ENCODE data around the gene EIF4ENIF1.
A peak's percentile ranks its signal among the peaks of the same experiment; 100 is the strongest.
"Not testable (repeated sequence)": the region's sequence is repeated elsewhere in the genome, so short reads cannot be mapped to it uniquely, and the experiment has no call there.

EIF4ENIF1 gene

DNA sequence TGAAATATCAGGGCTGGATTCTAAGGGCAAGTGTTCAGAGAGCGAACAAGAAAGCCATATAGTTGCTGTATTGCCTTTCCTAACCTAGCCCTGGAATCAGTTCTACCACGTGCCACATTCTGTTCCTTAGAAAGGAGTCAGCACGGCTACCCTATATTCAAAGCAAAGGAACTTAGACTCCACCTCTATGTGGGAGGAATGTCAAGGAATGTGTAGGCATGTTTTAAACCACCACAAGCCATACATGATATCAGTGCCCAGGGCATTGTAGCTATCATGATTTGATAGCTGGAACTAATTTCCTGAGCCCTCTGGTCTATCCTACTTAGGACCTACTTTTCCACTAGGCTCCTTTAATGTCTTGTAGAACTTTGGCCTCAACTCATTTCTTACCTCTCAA is 2.5 kb upstream of the EIF4ENIF1 start:
- no peak for DNase-seq

DNA sequence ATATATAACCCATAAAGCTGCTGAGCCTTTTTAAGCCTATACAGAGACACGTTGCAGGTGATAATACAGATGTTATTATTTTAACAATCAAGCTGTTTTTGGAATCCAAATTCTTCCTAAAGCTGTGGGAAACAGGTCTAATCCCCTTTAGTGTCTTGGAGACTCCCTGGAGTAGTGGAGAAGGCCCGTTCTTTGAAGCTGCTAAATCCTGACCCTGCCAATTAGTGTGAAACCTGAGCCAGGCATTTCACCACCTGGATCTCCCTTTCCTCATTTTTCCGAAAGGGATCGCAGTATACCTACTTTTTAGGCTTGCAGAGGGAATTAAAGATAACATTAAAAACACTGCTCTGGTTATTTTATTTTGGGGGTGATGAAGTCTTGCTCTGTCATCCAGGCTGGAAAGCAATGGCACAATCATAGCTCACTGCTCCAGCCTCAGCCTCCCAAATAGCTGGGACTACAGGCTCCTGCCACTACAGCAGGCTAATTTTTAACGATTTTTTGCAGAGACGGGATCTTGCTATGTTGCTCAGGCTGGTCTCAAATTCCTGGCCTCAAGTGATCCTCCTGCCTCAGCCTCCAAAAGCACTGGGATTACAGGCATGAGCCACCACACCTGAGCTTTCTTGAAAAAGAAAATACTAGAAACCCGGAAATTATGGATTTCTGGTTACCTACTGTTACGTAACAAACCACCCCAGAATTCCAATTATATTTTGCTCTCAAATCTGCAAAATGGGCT is 1.7 kb upstream of the EIF4ENIF1 start:
- DNase-seq, result no peak

DNA sequence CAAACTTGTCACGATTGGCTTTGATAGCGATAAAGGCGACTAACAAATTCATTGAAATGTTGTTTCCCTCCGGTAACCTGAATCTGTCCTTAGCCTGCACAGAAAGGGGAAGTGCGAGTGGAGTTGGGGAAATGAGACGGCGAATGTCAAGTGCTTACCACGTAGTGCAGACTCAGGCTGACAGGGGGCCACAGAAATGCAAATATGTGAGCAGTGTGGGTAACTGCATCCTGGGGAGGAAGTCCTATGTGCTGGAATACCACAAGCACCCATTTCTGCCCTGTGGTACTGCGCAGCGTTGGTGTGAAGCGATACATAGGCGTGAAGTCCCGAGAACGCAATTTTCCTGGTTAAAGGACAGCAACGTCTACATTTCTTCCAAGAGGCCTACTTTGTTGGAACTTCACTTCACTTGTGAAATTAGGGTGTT is 869 bp upstream of the EIF4ENIF1 start:
- peak in 52 of 58 donors; percentile 10 to 67 (median 36) for DNase-seq

DNA sequence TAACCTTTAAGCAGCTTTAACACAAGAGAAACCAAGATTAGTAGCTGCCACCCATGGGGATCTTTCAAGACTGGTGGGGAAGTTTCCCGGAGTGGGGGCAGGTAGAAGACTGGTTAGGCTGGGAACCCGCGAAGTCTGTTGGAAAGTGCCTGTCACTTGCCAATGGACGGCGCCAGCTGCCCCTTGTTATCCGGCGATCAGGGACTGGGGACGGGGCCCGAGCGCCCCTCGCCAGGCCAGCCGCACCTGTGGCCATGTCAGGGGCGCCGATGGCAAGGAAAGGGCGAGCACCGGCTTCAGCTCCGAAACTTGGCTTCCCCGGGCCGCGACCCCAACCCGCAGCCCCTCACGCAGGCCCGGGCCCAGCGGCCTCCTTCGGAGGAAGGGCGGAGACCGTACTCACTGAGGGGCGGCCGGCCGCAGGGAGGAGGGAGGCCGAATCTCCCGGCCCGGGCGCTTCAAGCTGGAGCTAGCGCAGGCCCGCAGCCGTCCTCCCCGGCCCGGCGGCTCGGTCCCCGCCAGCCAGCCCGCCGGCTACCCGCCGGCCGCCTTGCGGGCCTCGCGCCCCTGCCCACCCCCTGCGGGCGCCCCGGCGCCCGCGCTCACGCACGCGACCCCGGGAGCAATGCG is 539 bp downstream of the EIF4ENIF1 start:
- peak in 25 of 58 donors; percentile 4 to 53 (median 33) for DNase-seq

DNA sequence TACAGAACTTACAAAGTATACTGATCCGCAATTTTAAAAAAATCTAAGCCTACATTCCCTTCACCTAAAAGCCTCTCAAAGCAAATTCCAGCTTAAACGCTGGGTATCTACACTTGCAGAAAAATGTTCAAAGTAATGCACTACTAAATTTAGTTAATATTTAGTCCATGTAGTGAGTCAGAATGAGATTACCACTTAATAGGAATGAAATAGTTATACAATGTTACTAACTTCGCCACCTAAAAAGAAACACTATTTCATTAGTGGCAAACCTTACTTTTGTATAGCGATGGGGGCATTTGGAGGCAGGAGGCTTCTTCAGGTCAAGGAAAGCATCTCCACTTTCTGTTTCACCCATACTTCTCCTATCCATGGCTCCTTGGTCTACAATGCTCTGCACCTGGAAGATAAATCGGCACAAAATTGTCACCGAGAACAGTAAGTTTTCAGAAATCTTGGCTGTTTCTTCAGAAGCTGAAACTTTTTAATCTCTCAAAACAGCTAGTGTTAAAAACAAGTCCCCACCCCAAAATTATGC is 1.2 kb downstream of the EIF4ENIF1 start:
- no peak for DNase-seq

DNA sequence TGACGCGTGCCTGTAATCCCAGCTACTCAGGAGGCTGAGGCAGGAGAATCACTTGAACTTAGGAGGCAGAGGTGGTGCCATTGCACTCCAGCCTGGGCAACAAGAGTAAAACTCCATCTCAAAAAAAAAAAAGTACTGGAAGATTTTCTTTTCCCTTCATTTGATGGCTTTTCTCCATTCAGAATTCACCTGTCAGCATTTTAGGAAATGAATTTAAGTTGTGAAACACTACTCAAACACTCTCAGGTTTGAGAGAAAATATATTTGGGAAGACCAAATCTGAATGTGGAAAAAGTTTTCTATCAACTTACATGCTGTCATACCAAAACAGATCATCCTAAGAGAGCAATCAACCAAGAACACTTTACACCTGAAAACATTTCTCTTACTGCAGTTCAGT is 2.7 kb downstream of the EIF4ENIF1 start:
- DNase-seq, result no peak

DNA sequence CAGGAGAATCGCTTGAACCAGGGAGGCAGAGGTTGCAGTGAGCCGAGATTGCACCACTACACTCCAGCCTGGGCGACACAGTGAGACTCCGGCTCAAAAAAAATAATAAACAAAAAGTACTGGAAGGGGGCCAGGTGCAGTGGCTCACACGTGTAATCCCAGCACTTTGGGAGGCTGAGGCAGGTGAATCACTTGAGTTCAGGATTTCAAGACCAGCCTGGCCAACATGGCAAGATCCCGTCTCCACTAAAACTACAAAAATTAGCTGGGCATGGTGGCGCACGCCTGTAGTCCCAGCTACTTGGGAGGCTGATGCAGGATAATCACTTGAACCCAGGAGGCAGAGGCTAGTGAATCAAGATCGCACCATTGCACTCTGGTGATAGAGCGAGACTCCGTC is 3.3 kb downstream of the EIF4ENIF1 start:
- DNase-seq, result not testable (repeated sequence)

DNA sequence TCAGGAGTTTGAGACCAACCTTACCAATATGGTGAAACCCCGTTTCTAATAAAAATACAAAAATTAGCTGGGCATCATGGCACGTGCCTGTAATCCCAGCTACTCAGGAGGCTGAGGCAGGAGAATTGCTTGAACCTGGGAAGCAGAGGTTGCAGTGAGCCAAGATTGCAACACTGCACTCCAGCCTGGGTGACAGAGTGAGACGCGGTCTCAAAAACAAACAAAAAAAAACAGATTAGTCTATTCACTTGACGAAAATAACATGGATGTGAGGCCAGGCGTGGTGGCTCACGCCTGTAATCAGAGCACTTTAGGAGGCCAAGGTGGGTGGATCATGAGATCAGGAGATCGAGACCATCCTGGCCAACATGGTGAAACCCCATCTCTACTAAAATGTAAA is 7.2 kb downstream of the EIF4ENIF1 start:
- DNase-seq, result not testable (repeated sequence)

DNA sequence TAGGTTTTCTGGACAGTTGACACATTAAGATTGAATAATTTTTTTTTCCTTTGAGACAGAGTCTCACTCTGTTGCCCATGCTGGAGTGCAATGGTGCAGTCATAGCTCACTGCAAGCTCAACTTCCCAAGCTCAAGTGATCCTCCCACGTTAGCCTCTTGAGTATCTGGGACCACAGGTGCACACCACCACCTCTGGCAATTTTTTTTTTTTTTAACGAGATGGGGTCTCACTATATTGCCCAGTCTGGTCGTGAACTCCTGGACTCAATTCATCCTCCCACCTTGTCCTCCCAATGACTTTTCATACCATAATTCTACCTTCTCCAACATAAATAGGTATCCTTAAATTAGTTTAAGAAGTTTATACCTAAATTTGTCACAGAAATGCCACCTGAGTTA is 8.5 kb downstream of the EIF4ENIF1 start:
- DNase-seq, result no peak

DNA sequence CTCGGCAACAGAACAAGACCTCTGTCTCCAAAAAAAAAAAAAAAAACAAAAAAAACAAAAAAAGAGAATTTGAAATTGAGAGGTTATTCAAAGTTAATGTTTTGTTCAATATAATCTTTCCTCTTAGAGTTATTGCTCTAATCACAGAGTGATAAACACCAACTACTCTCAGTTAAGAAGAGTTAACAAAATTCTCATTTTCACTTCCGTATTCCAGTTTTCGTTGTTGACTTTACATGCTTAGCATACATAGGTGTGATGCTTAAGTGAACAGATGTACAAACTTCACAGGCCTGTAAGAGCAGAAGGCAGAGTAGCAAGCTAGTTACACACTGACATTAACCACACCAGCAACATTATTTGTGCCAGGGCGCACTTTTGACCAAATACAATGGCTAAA is 12.3 kb downstream of the EIF4ENIF1 start:
- DNase-seq, result no peak

DNA sequence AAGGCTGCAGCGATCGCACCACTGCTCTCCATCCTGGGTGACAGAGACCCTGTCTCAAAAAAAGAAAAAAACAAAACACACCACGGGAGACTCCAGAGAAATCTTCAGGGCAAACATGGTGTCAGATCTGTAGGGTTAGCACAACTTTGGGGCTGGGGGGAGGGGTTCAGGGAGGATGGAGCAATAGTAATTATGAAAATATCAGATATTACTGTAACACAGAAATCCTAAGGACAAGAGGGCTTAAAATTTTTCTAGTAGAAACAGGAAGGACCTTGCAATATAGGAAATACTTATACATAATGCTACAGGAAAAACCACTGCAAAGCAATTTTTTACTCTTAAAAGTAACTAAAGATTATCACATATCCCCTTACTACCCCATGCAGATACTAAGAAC is 13.8 kb downstream of the EIF4ENIF1 start:
- DNase-seq, result no peak

DNA sequence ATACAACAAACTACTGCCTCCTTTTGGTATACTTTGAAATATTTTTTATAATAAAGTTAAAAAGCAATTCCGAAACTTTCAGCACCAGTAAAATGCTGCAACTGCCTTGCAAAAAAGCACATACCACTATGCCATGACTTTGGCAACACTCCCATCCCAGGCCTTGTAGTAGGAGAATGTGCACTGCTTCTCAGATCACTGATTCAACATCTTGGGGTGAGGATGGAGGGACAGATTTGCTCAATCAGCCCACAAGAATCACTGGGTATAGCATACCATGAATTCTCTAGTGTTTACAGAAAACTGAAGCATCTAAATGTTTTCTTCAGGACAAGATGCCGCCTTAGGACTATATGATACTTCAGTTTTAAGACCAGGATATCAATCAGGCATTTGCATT is 14.9 kb downstream of the EIF4ENIF1 start:
- no peak for DNase-seq

DNA sequence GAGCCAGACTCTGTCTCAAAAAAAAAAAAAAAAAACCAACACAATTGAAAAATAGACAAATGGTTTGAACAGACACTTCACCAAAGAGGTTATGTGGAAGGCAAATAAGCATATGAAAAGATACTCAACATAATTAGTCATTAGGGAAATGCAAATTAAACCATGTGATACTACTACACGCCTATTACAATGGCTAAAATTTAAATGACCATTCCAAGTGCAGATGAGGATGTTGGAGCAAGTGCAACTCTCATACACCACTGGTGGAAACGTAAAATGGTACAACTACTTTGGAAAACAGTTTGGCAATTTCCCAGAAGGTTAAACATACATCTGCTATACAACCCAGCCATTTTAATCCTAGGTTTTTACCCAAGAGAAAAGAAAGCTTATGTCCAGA is 24.3 kb downstream of the EIF4ENIF1 start:
- DNase-seq, result no peak

DNA sequence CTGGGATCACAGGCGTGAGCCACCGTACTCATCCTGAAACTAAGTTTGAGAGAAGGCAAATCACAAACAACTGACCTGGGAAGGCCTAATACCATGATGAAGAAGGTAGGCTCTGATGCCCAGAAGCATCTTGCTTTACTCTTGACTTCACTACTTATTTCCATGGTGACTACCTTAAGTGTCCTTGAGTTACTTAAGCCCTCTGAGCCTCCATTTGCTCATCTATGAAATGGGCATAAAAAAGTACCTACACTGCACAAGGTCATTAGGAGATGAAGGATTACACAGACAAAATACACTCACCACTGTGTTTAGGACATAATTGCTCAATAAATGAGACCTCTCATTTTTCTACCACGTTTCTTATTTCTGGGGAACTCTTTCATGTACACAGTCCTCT is 27.9 kb downstream of the EIF4ENIF1 start:
- DNase-seq, result no peak

DNA sequence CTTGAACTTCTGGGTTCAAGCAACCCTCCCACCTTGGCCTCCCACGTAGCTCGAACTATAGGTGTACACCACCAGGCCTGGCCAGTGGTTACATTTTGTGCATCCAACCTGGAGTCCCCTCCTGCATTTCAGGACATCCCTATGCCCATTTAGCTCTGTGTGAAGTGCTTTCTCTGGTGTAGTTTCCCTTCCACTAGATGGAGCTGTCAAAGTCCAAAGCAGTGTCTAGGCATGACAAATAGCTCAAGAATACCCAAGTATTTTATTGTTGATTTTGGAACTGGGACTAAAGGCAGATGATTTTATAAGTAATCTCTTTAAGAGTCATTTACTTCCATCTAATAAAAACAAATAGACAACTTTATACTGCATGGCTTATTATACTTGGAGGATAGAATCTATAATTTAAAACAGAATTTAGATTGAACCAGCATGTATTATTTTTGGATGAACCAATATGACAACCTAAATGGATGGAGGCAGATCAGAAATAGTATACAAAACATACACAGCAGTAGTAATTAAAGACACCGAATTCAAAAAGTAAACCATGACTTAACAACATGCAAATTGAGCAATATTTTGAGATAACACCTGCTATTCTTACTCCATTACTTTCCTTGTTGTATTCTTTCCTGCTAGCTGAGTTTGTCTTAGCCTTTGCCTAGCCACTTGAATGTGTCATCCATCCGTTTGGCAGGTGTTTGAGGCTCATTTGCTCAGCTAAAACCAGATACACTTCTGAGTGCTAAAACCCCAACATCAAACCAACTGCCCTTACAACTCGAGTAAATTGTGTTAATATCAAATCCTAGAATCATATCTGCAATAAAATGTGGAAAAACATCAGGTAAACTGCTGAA is 37.7 kb downstream of the EIF4ENIF1 start:
- peak in 1 of 58 donors; percentile 16 for DNase-seq

DNA sequence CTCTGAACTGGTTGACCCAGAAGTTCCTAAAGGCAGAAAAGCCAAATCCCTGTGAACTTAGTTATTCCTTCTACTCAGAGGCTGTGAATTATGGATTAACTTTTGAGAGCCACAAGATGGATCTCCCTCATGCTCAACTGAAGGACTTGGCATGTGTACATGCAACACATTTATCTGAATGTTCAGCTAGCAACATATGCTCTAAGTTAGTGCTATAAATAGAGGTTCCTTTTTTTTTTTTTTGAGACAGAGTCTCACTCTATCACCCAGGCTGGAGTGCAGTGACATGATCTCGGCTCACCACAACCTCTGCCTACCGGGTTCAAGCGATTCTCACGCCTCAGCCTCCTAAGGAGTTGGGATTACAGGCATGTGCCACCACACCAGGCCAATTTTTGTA is 40.1 kb downstream of the EIF4ENIF1 start:
- DNase-seq, result no peak

DNA sequence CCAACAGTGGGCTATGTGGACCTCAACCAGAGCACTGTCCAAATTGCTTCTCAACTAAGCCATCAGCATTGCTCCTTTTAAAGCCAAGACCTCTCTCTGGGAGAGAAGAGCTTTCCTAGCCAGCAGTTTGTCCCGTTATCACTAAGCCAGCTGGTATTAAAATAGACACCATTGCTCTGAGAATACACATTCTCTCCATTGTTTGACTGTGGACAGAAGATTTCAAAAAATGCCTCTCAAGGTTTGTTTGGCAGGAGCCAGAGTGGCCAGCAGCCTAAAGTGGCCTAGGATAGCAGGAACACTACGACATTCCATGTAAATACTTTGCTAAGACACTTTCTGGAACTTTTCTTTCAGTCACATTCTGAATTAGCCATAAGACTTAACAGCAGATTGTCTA is 41.3 kb downstream of the EIF4ENIF1 start:
- no peak for DNase-seq

DNA sequence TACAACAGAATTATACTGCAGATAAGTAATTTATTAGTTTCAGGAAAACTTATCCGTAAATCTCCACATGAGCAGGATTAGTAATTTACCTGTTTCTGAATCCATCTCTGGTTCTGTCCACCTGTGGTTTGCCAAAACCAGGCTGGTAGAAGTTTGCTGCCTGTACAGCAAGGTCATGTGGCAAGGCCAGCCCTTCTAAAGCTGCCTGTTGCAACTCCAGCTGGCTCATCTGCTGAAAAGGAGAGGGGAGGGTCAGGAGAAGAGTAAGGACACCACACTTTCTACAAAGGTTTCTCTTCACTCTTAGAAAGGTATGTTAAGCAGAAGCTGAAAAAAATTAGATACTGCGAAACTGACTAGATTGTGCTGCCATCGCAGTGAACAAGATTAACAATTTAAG is 42.3 kb downstream of the EIF4ENIF1 start:
- DNase-seq, result no peak

DNA sequence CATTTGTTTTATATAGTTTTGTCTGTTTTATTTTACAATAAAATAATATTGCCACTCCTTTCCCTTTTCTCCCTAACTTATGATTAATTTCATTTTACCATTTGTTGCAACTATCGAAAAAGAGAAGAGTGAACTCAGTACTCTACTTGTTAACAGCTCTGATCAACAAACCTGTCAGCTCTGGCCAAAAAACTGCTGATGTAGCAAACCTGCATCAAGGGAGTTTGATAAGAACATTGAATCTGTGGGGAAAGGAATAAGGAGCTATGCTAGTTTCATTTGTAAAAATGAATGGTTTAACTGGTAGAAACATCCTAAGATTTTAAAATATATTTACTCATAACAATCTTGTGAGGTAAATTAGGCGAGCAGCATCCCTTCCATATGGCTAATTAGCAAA is 42.9 kb downstream of the EIF4ENIF1 start:
- no peak for DNase-seq

DNA sequence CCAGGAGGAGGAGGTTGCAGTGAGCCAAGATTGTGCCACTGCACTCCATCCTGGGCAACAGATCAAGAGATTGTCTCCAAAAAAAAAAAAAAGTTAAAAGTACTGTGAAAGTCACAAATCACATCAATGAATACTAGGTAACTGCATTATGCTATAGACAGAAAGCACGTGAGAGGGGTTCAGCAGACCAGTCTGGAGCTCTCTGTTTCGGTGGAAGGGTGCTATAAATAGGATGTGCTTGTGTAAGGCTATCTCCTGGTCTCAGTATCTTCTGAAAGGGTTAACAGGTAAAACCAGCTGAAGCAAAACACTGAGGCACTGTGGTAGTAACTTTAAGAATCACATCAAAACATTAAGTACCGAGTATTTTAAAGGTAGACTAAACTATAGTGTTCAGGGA is 43.4 kb downstream of the EIF4ENIF1 start:
- no peak for DNase-seq

DNA sequence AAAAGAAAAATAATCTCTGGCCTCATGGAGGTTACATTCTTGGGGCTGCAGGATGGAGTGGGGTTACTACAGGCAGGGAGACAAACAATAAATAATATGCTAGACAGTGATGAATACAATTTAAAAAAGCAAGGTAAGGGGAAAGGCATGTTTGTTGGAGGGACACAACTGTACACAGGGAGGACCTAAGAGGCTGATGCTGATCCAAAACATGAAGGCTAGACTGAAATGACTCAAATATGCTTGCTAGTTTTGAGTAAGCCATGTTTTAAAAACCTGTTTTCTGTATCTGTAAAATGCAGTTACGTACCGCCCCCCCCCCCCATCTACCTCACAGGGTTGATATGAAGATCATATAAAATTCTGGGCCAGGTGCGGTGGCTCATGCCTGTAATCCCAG is 44.0 kb downstream of the EIF4ENIF1 start:
- no peak for DNase-seq

DNA sequence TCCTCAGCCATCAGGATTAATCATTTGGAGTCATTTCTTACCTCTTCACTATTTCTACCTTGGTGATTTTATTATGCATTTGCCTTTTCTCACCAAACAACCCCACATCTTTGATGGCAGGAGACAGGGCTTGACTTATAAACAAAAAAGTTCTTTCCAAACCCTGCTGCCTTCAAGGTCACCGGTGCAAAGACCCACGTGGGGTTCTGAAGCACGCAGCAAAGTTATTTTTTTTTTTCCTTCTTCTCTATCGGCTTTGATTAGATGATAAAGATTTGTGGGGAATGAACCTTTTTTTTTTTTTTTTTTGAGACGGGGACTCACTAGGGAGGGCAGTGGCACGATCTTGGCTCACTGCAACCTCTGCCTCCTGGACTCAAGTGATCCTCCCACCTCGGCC is 46.1 kb downstream of the EIF4ENIF1 start:
- DNase-seq, result no peak

Measured in anterior cingulate cortex (tissue), 58 donors.